GM19455 (cell line): Measurements from ENCODE around the gene HRH1.
"Not testable (repeated sequence)": the region's sequence is repeated elsewhere in the genome, so short reads cannot be mapped to it uniquely, and the experiment has no call there.

Experiments used
- ATAC-seq: cut with Tn5 transposase; IDR thresholded peaks from one replicate; pipeline ENCODE4 v1.9.1; 2021; ENCODE audit not compliant: unreplicated experiment

Gene HRH1

DNA sequence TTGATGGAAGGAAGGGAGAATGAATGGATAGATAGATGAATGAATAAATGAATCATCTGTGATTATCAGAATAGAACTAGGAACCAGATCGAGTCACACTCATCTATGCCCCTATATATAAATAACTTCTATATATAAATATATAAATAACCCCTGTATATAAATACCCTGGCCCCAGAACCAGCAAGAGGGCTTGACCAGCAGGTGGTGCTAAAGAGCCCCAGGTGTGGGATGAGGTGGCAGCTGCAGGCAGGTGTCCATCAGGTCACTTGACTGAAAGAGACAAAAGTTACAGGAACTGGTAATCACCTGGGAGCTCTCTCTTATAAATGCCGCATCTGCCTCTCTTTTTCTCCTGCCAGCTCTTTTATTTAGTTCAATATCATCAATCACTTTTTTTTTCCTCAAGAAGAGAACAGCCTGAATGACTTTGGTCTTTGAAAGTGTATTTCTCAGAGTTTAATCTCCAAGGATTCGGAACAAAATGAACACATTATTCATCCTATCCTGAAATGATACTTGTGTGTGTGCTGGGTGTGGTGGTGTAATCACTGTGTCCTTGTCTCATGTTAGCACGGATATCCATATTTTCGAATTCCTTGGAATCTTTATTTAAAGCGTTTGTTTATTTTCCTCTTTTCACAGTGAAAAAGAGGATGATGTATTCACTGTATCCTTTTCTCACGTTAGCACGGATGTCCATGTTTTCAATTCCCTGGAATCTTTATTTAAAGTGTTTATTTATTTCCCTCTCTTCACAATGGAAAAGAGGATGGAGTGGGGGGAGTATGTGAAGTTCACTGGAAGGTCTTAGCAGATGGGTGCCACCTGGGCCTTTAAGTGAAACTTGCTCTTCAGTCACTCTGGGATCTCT, 82.5 kb downstream of the HRH1 start:
- no peak for ATAC-seq

- ATAC-seq = no peak
Observed at GRCh38 chr3:11238060-11238459, 83.8 kb downstream of the HRH1 start.

DNA sequence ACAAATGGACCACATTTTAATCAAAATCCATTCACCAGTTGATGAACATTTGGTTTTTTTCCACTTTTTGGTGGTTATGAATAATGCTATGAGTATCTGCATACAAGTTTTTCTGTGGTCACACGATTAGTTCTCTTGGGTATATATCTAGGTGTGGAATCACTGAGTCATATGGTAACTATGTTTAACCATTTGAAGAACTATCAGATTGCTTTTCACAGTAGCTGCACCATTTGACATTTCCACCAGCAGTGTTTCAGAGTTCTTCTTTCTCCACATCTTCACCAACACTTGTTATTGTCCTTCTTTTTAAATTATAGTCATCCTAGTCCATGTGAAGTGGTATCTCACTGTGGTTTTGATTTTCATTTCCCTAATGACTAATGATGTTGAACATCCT, 84.6 kb downstream of the HRH1 start:
- ATAC-seq = no peak

DNA sequence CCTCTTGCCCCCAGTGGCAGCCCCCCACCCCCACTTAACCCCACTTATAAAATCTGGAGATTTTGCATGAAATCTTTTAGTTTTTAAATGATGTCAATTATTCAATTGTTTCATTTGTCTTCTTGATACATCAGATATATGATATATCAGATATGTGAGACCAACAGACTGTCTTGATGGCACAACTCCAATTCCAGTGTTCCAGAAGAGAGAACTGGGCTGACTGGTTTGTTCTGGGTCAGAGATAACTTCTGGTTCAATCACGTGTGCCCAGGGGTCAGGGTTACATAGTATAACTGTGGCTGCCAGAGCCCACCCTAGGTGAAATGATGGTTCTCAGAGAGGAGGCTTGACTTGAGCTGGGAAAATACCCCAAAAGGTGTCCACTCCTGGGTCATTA, 85.5 kb downstream of the HRH1 start:
- no peak for ATAC-seq

DNA sequence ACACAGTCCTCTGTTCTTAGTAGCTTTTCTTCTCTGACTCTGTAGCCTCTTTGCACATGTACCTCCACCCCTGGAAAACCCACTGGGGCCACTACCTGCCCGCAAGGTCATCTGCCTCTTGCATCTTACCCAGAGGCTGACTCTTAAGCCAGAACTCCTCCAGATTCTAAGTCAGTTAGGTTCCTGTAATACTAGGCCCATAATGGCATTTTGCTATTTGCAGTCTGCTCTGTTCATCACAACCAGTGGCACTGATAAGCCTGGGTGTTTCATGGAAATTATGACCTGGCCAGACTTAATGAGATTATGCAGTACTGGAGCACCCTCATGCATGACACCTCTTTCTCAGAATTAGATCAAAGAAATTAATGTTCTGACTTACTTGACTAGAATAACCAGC, 86.2 kb downstream of the HRH1 start:
- no peak for ATAC-seq

DNA sequence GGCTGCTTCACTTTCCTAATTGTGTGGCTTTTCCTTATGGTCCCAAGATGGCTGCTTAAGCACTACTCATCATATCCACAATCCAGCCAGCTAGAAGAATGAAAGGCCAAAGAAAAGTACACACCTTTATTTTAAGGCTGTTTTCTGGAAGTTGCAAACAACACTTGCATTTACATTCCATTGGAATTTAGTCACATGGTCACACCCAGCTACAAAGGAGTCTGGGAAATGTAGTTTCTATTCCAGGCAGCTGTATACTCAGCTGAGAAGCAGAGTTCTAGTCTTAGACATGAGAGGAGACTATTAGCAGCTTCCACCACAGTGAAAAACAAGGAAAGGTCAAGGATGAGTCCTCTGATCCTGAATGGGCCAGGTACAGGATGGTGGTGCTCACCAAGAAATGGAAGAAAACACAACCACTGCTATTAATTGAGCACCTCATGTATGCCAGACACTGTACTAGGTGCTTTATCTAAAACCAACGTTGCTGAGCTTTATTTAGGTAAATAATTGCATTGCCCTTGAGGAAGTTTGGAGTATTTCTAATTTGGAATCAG, 89.9 kb downstream of the HRH1 start:
- no peak for ATAC-seq

GRCh38 chr3:11245276-11245675, 91.0 kb downstream of the HRH1 start:
- ATAC-seq = no peak

GRCh38 chr3:11245827-11246662, 91.8 kb downstream of the HRH1 start:
- ATAC-seq = no peak

GRCh38 chr3:11246663-11246970, 92.3 kb downstream of the HRH1 start:
- ATAC-seq = no peak

DNA sequence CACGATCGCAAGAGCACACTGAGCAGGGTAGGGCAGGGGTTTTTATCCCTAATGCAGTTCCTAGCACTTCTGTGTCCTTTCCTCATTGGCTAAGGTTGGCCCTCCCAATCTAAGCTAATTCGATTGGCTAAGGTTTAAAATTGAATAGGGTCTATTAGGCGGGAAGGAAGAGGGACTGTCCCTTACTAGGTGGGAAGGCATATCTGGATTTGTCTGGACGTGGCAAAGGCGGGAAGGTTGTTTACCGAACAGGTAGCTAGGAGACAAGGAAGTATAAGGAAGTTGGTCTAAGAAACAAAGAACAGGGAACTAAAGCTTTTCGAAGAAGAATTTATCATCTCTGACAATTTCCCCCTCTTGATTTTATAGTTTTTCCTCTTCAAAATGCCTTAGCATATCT, 93.1 kb downstream of the HRH1 start:
- ATAC-seq = no peak

DNA sequence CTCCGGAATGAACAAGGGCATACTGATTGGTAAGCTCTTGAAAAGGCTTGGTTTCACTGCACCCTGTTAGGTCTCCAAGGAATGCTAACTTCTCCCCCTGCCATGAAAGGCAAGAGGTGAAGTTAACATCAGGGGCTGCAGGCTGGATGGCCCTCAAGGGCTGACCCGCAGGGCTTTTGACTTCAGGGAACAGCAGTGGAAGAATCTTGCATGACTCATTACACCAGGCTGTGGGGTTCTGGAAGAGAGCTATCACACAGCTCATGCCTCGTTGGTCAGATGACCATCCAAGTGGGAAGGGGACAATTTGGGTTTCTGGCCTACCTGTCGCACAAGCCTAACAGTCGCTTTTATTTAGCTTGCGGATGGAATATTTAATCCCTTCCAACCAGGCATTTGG, 94.3 kb downstream of the HRH1 start:
- ATAC-seq = no peak

DNA sequence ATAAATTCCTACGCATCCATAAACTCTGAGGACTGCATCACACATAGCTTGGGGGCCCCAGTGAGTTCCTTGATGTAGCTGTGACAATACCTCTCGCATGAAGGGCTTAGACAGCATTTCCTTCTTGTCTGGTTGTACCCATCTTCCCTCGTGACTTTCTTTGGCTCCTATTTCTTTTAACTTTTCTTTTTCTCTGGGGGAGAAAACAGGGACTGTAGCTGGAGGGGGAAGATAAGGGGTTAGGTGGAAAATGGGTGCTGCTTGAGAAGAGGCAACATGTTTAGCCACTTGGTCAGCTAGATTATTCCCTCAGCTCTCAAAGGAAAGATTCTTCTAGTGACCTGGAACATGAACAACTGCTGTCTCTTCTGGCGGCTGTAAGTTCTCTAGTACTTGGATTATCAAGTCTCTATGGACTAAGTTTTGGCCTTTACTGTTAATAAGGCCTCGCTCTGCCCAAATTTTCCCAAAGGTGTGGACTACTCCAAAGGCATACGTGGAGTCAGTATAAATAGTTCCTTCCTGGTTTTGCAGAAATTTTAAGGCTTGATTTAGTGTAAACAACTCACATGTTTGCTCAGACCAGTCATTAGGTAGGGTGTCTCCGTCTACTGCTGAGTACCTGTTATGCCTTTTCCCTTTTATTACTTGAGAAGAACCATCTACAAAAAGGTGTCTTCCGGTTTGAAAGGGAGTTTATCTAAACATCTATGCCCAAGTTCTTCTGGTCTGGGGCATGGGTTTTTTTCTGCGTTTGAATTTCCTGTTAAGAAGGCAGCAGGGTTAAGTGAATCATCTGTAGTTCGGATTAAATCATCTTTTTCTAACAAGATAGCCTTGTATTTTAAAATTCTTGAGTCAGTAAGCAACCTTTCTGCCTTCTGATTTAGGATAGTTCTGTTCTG, 96.9 kb downstream of the HRH1 start:
- no peak for ATAC-seq

- ATAC-seq = no peak
Observed at GRCh38 chr3:11251807-11252176, 97.5 kb downstream of the HRH1 start.

DNA sequence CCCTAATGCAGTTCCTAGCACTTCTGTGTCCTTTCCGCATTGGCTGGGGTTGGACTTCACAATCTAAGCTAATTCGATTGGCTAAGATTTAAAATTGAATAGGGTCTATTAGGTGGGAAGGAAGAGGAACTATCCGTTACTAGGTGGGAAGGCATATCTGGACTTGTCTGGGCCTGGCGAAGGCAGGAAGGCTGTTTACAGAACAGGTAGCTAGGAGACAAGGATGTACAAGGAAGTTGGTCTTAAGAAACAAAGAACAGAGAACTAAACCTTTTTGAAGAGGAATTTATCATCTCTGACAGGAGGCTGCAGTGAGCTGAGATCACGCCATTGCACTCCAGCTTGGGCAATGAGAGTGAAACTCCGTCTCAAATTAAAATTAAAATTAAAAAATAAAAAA, 100.6 kb downstream of the HRH1 start:
- no peak for ATAC-seq

- ATAC-seq = not testable (repeated sequence)
Observed at GRCh38 chr3:11255537-11255936, 101.2 kb downstream of the HRH1 start.

- no peak for ATAC-seq
Observed at GRCh38 chr3:11258958-11259357, 104.7 kb downstream of the HRH1 start.

- no peak for ATAC-seq
Observed at GRCh38 chr3:11260460-11260859, 106.2 kb downstream of the HRH1 start.

DNA sequence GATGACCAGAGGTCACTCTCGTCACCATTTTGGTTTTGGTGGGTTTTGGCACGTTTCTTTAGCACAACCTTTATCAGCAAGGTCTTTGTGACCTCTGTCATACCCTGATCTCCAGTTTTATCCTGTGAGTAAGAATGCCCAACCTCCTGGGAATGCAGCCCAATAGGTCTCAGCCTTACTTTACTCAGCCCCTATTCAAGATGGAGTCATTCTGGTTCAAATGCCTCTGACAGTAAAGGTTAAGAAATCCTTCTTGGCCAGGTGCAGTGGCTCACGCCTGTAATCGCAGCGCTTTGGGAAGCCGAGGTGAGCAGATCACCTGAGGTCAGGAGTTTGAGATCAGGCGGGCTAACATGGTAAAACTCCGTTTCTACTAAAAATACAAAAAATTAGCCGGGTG, 114.7 kb downstream of the HRH1 start:
- no peak for ATAC-seq

- peak; percentile 95 for ATAC-seq
Observed at GRCh38 chr3:11271986-11272904, 118.0 kb downstream of the HRH1 start, which contains the start of gene ATG7. TSS of gene ATG7 (plus strand) at chr3:11272397. CDS start at chr3:11298696, 26,299 bp downstream.
